GM23338 (cell line): ENCODE results near the gene POLR3A. TPM values are rescaled to one million over a fixed set of nuclear protein-coding genes. Genes with fewer than 3 reads are reported as not detected.

Experiments
- ATAC-seq: fragments of 200-7000 bp; cut with Tn5 transposase; 3 replicates; pipeline ENCODE4 v1.9.1; 2020
- DNase-seq: peaks from one replicate; pipeline ENCODE4 v3.0.0-alpha.2; 2015; ENCODE audit warnings: low spot score
- H2AFZ ChIP-seq: fragments of 200-600 bp; sonication (generic); 2 replicates; pipeline ENCODE4 v1.8.0; 2016; ENCODE audit warnings: antibody characterized with exemption, mild to moderate bottlenecking, moderate library complexity
- H3F3A ChIP-seq: fragments of 200-600 bp; sonication (generic); replicated peaks from 2 replicates; pipeline ENCODE4 v1.8.0; 2017; ENCODE audit warnings: antibody characterized with exemption, mixed run types, low read depth
- H3K27ac ChIP-seq: fragments of 200-600 bp; sonication (generic); 2 replicates; pipeline ENCODE4 v1.6.1; 2016; ENCODE audit warnings: low read depth
- H3K27me3 ChIP-seq: fragments of 200-600 bp; sonication (generic); 2 replicates; pipeline ENCODE4 v1.8.0; 2016; ENCODE audit warnings: mild to moderate bottlenecking, mixed run types, moderate library complexity; ENCODE audit not compliant: insufficient read depth
- H3K36me3 ChIP-seq: fragments of 200-600 bp; sonication (generic); 2 replicates; pipeline ENCODE4 v1.8.0; 2016; ENCODE audit warnings: mild to moderate bottlenecking; ENCODE audit not compliant: insufficient read depth
- H3K4me1 ChIP-seq: fragments of 200-600 bp; sonication (generic); 2 replicates; pipeline ENCODE4 v1.8.0; 2016; ENCODE audit warnings: mild to moderate bottlenecking, moderate library complexity; ENCODE audit not compliant: insufficient read depth
- H3K4me2 ChIP-seq: fragments of 200-600 bp; sonication (generic); 2 replicates; pipeline ENCODE4 v1.7.1; 2017; ENCODE audit warnings: mixed run types
- H3K4me3 ChIP-seq: fragments of 200-600 bp; sonication (generic); 2 replicates; pipeline ENCODE4 v1.6.1; 2016; ENCODE audit warnings: mixed run types
- H3K79me2 ChIP-seq: fragments of 200-600 bp; sonication (generic); replicated peaks from 2 replicates; pipeline ENCODE4 v1.8.0; 2017; ENCODE audit warnings: mild to moderate bottlenecking; ENCODE audit not compliant: insufficient read depth
- H3K9me2 ChIP-seq: fragments of 200-600 bp; sonication (generic); 2 replicates; pipeline ENCODE4 v1.8.0; 2017; ENCODE audit not compliant: insufficient read depth
- H4K20me1 ChIP-seq: fragments of 200-600 bp; sonication (generic); replicated peaks from 2 replicates; pipeline ENCODE4 v1.8.0; 2017; ENCODE audit warnings: mild to moderate bottlenecking; ENCODE audit not compliant: insufficient read depth
- H3K27ac Mint-ChIP-seq: 2 replicates; pipeline ENCODE4 v1.8.0; 2020; ENCODE audit warnings: inconsistent platforms, mild to moderate bottlenecking, moderate library complexity, mixed read lengths
- H3K27me3 Mint-ChIP-seq: 3 replicates; pipeline ENCODE4 v1.8.0; 2022; ENCODE audit warnings: low read depth, mild to moderate bottlenecking, moderate library complexity, mixed read lengths, inconsistent platforms; ENCODE audit not compliant: insufficient read depth, poor library complexity
- H3K36me3 Mint-ChIP-seq: 3 replicates; pipeline ENCODE4 v1.8.0; 2021; ENCODE audit warnings: low read depth, mild to moderate bottlenecking, inconsistent platforms, moderate library complexity, mixed read lengths
- H3K4me1 Mint-ChIP-seq: 3 replicates; pipeline ENCODE4 v1.8.0; 2020; ENCODE audit warnings: mild to moderate bottlenecking, inconsistent platforms, mixed read lengths
- H3K4me3 Mint-ChIP-seq: 3 replicates; pipeline ENCODE4 v1.8.0; 2021; ENCODE audit warnings: moderate library complexity, mild to moderate bottlenecking, inconsistent platforms, mixed read lengths
- H3K9me3 Mint-ChIP-seq: 3 replicates; pipeline ENCODE4 v1.8.0; 2020; ENCODE audit warnings: moderate library complexity, mild to moderate bottlenecking, inconsistent platforms, mixed read lengths
- CREB1 ChIP-seq: fragments of 250-450 bp; sonication (Bioruptor Pico); IDR thresholded peaks from 2 replicates; pipeline ENCODE4 v1.5.0; 2020; ENCODE audit warnings: low read depth, mild to moderate bottlenecking, moderate library complexity
- EZH2 ChIP-seq: fragments of 200-600 bp; sonication (generic); IDR thresholded peaks from one replicate; pipeline ENCODE4 v1.8.0; 2017; ENCODE audit warnings: antibody characterized with exemption, mild to moderate bottlenecking, low read depth; ENCODE audit not compliant: unreplicated experiment
- EZH2phosphoT487 ChIP-seq: fragments of 200-600 bp; sonication (generic); IDR thresholded peaks from one replicate; pipeline ENCODE4 v1.8.1; 2018; ENCODE audit warnings: antibody characterized with exemption; ENCODE audit not compliant: unreplicated experiment
- JUNB ChIP-seq: IDR thresholded peaks from one replicate; pipeline ENCODE4 v1.6.1; 2016; ENCODE audit warnings: antibody characterized with exemption; ENCODE audit not compliant: unreplicated experiment
- NANOG ChIP-seq: IDR thresholded peaks from 2 replicates; pipeline ENCODE4 v1.6.1; 2016; ENCODE audit warnings: antibody characterized with exemption, borderline replicate concordance
- POLR2AphosphoS5 ChIP-seq: IDR thresholded peaks from 2 replicates; pipeline ENCODE4 v1.6.1; 2016; ENCODE audit warnings: antibody characterized with exemption, low read depth
- REST ChIP-seq: IDR thresholded peaks from one replicate; pipeline ENCODE4 v1.6.1; 2018; ENCODE audit warnings: antibody characterized with exemption; ENCODE audit not compliant: unreplicated experiment
- STAT1 ChIP-seq: IDR thresholded peaks from one replicate; pipeline ENCODE4 v1.6.1; 2016; ENCODE audit warnings: antibody characterized with exemption; ENCODE audit not compliant: unreplicated experiment
- ZNF462 ChIP-seq: fragments of 250-450 bp; sonication (Bioruptor Pico); IDR thresholded peaks from 2 replicates; pipeline ENCODE4 v1.5.0; 2020; ENCODE audit warnings: mild to moderate bottlenecking, moderate library complexity
- polyA plus RNA-seq: library from polyadenylated mRNA; unstranded; fragments of >200 nt; fragmentation: Nextera tagmentation; extraction: Ambion mirVana; gene quantifications from 2 replicates; pipeline ENCODE4 v1.2.1, GENCODE V29; 2016
- total RNA-seq: library from RNA; depleted of rRNA; stranded (reverse); fragments of >200 nt; shearing (Covaris generic); gene quantifications from 2 replicates; pipeline ENCODE4 v1.2.3, GENCODE V29; 2014
- TF ChIP-seq, protein P1 (sequence below), 2 experiments: fragments of 200-600 bp in 1 of 2; sonication (generic) in 1 of 2; conservative IDR thresholded peaks; 2 replicates each; pipeline versions ENCODE4 v1.5.1 to v1.6.1; 2016 to 2017; ENCODE audit warnings: antibody characterized with exemption in 2 of 2, low read depth in 2 of 2, mild to moderate bottlenecking in 2 of 2, moderate library complexity in 1 of 2

The POLR3A gene
- total and polyA plus RNA-seq, 2 experiments from 2014 or later: 11.6 to 35.5 TPM

DNA sequence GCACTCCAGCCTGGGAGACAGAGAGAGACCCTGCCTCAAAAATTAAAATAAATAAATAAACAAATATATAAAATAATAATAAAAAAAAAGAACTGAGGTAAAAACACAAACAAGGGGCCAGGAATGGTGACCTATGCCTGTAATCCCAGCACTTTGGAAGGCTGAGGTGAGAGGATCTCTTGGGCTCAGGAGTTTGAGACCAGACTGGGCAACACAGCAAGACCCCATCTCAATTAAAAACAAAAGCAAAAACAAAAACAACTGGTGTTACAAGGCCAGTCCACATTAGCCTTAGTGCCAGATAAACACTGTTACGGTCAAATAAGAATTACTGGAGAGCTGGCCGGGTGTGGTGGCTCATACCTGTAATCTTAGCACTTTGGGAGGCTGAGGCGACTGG, 5.6 kb downstream of the POLR3A start:
- peaks cover 87% of the 10 kb centered on the region for H3K36me3 Mint-ChIP-seq
- Histone ChIP-seq H3K4me3 (no peak overlapping the region), H3K4me2 (no peak overlapping the region), H3K27ac (no peak overlapping the region), H3K27me3 (no peaks in the 10 kb centered on the region), H3F3A (0 out of 2 replicates have a peak, but pooled peaks cover 6% of the 10 kb centered on the region), H3K36me3 (peaks cover 83% of the 10 kb centered on the region), H3K9me2 (no peaks in the 10 kb centered on the region), H4K20me1 (peaks cover 30% of the 10 kb centered on the region), H3K4me1 (no peaks in the 10 kb centered on the region), H3K79me2 (peaks cover 24% of the 10 kb centered on the region), H2AFZ (no peak overlapping the region)
- no peak for TF ChIP-seq EZH2phosphoT487
- no peak for TF ChIP-seq NANOG
- no peak for TF ChIP-seq EZH2
- no peak for TF ChIP-seq JUNB
- no peak for TF ChIP-seq ZNF462 (CRISPR knock-in tag)
- TF ChIP-seq, protein P1, sequence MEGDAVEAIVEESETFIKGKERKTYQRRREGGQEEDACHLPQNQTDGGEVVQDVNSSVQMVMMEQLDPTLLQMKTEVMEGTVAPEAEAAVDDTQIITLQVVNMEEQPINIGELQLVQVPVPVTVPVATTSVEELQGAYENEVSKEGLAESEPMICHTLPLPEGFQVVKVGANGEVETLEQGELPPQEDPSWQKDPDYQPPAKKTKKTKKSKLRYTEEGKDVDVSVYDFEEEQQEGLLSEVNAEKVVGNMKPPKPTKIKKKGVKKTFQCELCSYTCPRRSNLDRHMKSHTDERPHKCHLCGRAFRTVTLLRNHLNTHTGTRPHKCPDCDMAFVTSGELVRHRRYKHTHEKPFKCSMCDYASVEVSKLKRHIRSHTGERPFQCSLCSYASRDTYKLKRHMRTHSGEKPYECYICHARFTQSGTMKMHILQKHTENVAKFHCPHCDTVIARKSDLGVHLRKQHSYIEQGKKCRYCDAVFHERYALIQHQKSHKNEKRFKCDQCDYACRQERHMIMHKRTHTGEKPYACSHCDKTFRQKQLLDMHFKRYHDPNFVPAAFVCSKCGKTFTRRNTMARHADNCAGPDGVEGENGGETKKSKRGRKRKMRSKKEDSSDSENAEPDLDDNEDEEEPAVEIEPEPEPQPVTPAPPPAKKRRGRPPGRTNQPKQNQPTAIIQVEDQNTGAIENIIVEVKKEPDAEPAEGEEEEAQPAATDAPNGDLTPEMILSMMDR (conservative IDR thresholded peaks at IDR 0.05; ENCODE audit: low read depth in 2 of 2): no peak
- no peak for TF ChIP-seq POLR2AphosphoS5
- TF ChIP-seq STAT1: no peak
- TF ChIP-seq CREB1 (CRISPR knock-in tag): no peak
- TF ChIP-seq REST: no peak
- H3K27ac Mint-ChIP-seq: no peak overlapping the region
- H3K4me3 Mint-ChIP-seq: no peak overlapping the region
- no peak for ATAC-seq
- H3K27me3 Mint-ChIP-seq: peaks cover under 1% of the 10 kb centered on the region
- H3K9me3 Mint-ChIP-seq: no peaks in the 10 kb centered on the region
- no peak for DNase-seq
- peaks cover 5% of the 10 kb centered on the region for H3K4me1 Mint-ChIP-seq
